Dendritic cell treated with granulocyte-macrophage colony-stimulating factor and Interleukin-4, amounts not matched to agents 40 ng/mL and 50 ng/mL, for 4 days (primary cell): ENCODE results near the gene MYO1D.

Source experiments
- H3K27ac Mint-ChIP-seq: one replicate; pipeline ENCODE4 v1.8.0; 2022; ENCODE audit warnings: mild to moderate bottlenecking, mixed read lengths
- H3K27me3 Mint-ChIP-seq: one replicate; pipeline ENCODE4 v1.8.0; 2022; ENCODE audit warnings: mild to moderate bottlenecking, mixed read lengths
- H3K36me3 Mint-ChIP-seq: one replicate; pipeline ENCODE4 v1.8.0; 2022; ENCODE audit warnings: low read depth, mixed read lengths
- H3K4me1 Mint-ChIP-seq: one replicate; pipeline ENCODE4 v1.8.0; 2022; ENCODE audit warnings: low read depth, mixed read lengths
- H3K4me3 Mint-ChIP-seq: one replicate; pipeline ENCODE4 v1.8.0; 2022; ENCODE audit warnings: mild to moderate bottlenecking, moderate library complexity, mixed read lengths
- H3K9me3 Mint-ChIP-seq: one replicate; pipeline ENCODE4 v1.8.0; 2022; ENCODE audit warnings: mixed read lengths
- intact Hi-C: fragments of 100-400 bp; cut with micrococcal nuclease; formaldehyde crosslinking; loops from one replicate; pipeline ENCODE4 v1.15.0; 2022

MYO1D gene

GRCh38 chr17:32810690-32811089 is 66.2 kb downstream of the MYO1D start:
- no peak overlapping the region for H3K4me3 Mint-ChIP-seq
- H3K27ac Mint-ChIP-seq, result no peak overlapping the region
- intact Hi-C loops, result no loop called here
- H3K9me3 Mint-ChIP-seq, result no peaks in the 10 kb centered on the region
- no peaks in the 10 kb centered on the region for H3K4me1 Mint-ChIP-seq
- H3K36me3 Mint-ChIP-seq, result no peaks in the 10 kb centered on the region
- H3K27me3 Mint-ChIP-seq, result no peaks in the 10 kb centered on the region

- Mint-ChIP-seq H3K9me3 (no peaks in the 10 kb centered on the region), H3K36me3 (no peaks in the 10 kb centered on the region), H3K27ac (no peak overlapping the region), H3K4me3 (no peak overlapping the region), H3K4me1 (no peaks in the 10 kb centered on the region), H3K27me3 (no peaks in the 10 kb centered on the region)
- intact Hi-C loops, result no loop called here
Measured at GRCh38 chr17:32807577-32807976, 69.3 kb downstream of the MYO1D start.

DNA sequence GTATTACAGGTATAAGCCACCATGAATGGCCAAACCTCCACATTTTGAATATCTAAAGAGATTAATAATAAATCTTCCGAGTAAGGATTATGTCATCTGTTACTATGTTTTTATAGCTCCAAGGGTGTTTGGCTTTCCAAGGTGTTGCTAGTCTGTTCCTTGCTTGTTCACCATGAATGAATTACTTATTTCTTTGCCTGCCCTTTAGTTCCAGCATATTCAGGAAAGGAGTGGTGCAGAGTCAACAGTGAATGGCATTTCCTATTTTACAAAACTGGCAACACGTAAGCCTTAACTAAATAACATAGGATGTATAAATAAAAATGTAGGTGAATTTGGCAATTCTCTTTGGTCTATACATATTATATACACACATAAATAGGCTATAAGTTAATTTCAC is 70.3 kb downstream of the MYO1D start:
- H3K27me3 Mint-ChIP-seq, result no peaks in the 10 kb centered on the region
- H3K4me3 Mint-ChIP-seq, result no peak overlapping the region
- intact Hi-C loops, result no loop called here
- no peaks in the 10 kb centered on the region for H3K9me3 Mint-ChIP-seq
- no peaks in the 10 kb centered on the region for H3K4me1 Mint-ChIP-seq
- H3K27ac Mint-ChIP-seq, result no peak overlapping the region
- H3K36me3 Mint-ChIP-seq, result no peaks in the 10 kb centered on the region

GRCh38 chr17:32805029-32805976 is 71.6 kb downstream of the MYO1D start:
- H3K27me3 Mint-ChIP-seq, result peaks cover under 1% of the 10 kb centered on the region
- intact Hi-C loops, result no loop called here
- H3K4me1 Mint-ChIP-seq, result no peaks in the 10 kb centered on the region
- H3K4me3 Mint-ChIP-seq, result no peak overlapping the region
- no peaks in the 10 kb centered on the region for H3K9me3 Mint-ChIP-seq
- no peak overlapping the region for H3K27ac Mint-ChIP-seq
- no peaks in the 10 kb centered on the region for H3K36me3 Mint-ChIP-seq

- Mint-ChIP-seq H3K4me3 (no peak overlapping the region), H3K9me3 (no peaks in the 10 kb centered on the region), H3K27ac (no peak overlapping the region), H3K36me3 (no peaks in the 10 kb centered on the region), H3K4me1 (no peaks in the 10 kb centered on the region), H3K27me3 (peaks cover 2% of the 10 kb centered on the region)
- intact Hi-C loops, result no loop called here
Measured at GRCh38 chr17:32803544-32803943, 73.4 kb downstream of the MYO1D start.

DNA sequence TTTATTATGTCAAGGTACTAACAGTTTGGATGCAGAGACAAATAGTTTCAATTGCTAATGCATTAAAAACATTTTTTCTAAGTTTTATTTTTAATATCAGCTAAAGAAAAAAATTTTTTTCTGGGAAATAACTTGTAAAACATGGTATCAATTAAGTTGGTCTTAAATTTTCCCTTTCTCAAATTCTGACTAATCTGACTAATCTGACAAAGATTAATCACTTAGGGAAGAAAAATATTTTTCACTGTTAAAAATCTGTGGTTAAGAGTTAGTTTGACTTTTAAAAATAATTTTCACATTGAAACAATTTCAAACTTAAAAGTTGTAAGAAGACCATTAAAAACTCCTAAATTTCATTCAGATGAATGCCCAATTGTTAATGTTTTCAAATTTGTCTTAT is 74.6 kb downstream of the MYO1D start:
- intact Hi-C loops, result no loop called here
- Mint-ChIP-seq H3K4me1 (no peaks in the 10 kb centered on the region), H3K27me3 (peaks cover 2% of the 10 kb centered on the region), H3K9me3 (no peaks in the 10 kb centered on the region), H3K4me3 (no peak overlapping the region), H3K36me3 (no peaks in the 10 kb centered on the region), H3K27ac (no peak overlapping the region)

- no peak overlapping the region for H3K27ac Mint-ChIP-seq
- intact Hi-C loops, result no loop called here
- peaks cover 2% of the 10 kb centered on the region for H3K27me3 Mint-ChIP-seq
- no peaks in the 10 kb centered on the region for H3K4me1 Mint-ChIP-seq
- H3K4me3 Mint-ChIP-seq, result no peak overlapping the region
- no peaks in the 10 kb centered on the region for H3K9me3 Mint-ChIP-seq
- no peaks in the 10 kb centered on the region for H3K36me3 Mint-ChIP-seq
Measured at GRCh38 chr17:32801641-32802040, 75.3 kb downstream of the MYO1D start.

GRCh38 chr17:32801193-32801592 is 75.7 kb downstream of the MYO1D start:
- Mint-ChIP-seq H3K9me3 (no peaks in the 10 kb centered on the region), H3K27ac (no peak overlapping the region), H3K27me3 (peaks cover 2% of the 10 kb centered on the region), H3K4me1 (no peaks in the 10 kb centered on the region), H3K4me3 (no peak overlapping the region), H3K36me3 (no peaks in the 10 kb centered on the region)
- intact Hi-C loops, result no loop called here

GRCh38 chr17:32798938-32799337 is 78.0 kb downstream of the MYO1D start:
- intact Hi-C loops, result no loop called here
- H3K4me1 Mint-ChIP-seq, result no peaks in the 10 kb centered on the region
- no peak overlapping the region for H3K4me3 Mint-ChIP-seq
- H3K9me3 Mint-ChIP-seq, result no peaks in the 10 kb centered on the region
- H3K27me3 Mint-ChIP-seq, result peaks cover 2% of the 10 kb centered on the region
- no peak overlapping the region for H3K27ac Mint-ChIP-seq
- no peaks in the 10 kb centered on the region for H3K36me3 Mint-ChIP-seq

DNA sequence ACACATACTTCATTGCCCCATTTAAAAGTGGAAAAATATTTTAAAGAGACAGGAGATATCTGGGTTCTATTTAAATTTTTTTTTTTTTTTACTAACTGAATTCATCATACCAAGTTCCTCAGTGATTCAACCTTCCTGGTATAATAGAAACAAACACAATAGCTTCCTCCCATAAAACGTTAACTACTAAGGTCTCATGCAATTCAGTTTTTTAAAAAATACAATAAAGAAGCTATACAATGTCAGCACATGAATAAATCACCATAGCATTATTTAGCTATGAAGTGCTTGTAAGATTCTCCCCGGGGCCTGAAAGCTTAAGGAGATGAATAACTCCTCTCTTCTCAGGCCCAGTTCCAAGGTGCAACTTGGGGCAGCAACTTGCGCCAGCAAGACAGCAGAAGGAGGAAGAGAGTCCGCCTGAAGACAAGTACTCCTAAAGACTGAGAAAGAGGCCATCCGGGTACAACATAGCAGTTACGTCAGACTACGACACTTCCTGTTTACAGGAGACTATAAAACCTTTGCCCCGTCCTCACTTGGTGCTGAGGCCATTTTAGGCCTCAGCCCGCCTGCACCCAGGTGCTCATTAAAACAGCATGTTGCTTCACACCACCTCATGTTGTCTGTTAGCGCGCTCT is 81.5 kb downstream of the MYO1D start:
- H3K9me3 Mint-ChIP-seq, result no peaks in the 10 kb centered on the region
- no peaks in the 10 kb centered on the region for H3K4me1 Mint-ChIP-seq
- H3K27ac Mint-ChIP-seq, result no peak overlapping the region
- intact Hi-C loops, result no loop called here
- H3K36me3 Mint-ChIP-seq, result no peaks in the 10 kb centered on the region
- no peak overlapping the region for H3K4me3 Mint-ChIP-seq
- H3K27me3 Mint-ChIP-seq, result peaks cover 2% of the 10 kb centered on the region

DNA sequence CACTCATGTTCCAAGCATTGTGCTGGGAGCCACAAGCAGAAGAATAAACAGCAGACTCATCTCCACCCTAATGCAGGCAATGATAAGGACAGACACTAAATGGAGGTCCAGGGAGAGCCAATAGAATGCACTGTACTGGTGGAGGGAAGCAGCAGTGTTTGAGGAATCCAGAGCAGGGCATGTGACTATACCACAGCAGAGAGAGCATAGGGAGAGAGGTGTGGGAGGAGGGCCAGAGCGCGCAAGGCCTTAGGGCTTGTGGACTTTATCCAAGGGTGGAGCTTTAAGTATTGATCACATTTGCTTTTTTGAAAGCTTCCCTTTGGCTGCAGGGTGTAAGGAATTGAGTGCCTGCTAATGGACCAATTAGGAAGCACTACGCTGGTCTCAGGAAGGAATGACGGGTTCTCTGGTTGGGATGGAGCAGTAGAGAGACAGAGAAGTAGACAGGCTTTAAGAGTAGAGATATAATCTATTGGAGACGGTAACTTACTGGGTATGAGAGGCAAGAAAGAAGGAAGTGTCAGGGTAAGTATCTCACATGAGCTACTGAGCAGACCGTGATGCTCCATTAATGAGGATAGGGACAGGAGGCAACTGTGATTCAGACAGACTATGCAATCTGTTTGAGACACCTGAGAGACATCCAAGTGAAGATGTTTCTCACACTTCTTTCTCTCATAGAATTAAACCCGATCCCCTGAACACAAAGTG is 82.2 kb downstream of the MYO1D start:
- no peaks in the 10 kb centered on the region for H3K36me3 Mint-ChIP-seq
- no peak overlapping the region for H3K27ac Mint-ChIP-seq
- no peaks in the 10 kb centered on the region for H3K9me3 Mint-ChIP-seq
- H3K4me1 Mint-ChIP-seq, result no peaks in the 10 kb centered on the region
- H3K27me3 Mint-ChIP-seq, result no peaks in the 10 kb centered on the region
- intact Hi-C loops, result no loop called here
- no peak overlapping the region for H3K4me3 Mint-ChIP-seq

DNA sequence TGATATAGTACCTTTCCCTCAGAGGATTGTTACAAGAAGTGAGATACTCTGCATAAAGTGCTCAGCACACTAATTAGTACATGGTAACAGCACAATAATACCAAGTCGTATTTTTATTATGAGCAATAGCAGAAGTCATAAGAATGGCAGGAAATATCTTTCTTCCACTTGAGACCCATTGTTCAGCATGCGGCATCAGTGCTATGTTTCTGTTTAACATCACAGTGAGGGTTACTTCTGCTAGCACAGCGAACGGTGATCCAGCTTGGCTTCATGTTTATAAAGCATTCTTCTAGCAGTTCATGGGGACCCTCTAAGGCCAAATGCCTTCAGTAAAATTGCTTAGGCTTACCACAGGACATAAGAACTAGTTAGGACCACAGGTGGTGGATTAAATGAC is 83.1 kb downstream of the MYO1D start:
- no peaks in the 10 kb centered on the region for H3K36me3 Mint-ChIP-seq
- no peaks in the 10 kb centered on the region for H3K27me3 Mint-ChIP-seq
- intact Hi-C loops, result no loop called here
- H3K4me1 Mint-ChIP-seq, result no peaks in the 10 kb centered on the region
- no peaks in the 10 kb centered on the region for H3K9me3 Mint-ChIP-seq
- H3K27ac Mint-ChIP-seq, result no peak overlapping the region
- no peak overlapping the region for H3K4me3 Mint-ChIP-seq

DNA sequence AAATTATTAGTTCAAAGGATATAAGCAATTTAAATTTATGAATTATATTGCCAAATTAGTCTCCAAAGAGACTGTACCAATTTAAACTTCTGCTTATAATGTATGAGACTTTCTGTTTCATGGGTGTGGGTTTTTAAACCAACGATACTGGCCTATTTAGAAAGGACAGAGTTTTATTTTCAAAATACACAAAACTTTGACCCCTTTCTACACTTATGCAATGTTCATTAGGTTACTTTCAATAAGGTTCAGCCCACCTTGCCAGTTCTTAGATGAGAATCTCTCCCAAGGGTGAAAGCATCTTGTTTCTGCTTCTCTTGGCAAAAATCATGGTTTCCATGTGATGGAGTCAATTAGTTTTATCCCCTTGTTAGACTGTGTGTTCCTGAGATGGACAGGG is 84.7 kb downstream of the MYO1D start:
- Mint-ChIP-seq H3K4me3 (no peak overlapping the region), H3K4me1 (no peaks in the 10 kb centered on the region), H3K27ac (no peak overlapping the region), H3K9me3 (no peaks in the 10 kb centered on the region), H3K27me3 (no peaks in the 10 kb centered on the region), H3K36me3 (no peaks in the 10 kb centered on the region)
- intact Hi-C loops, result no loop called here

DNA sequence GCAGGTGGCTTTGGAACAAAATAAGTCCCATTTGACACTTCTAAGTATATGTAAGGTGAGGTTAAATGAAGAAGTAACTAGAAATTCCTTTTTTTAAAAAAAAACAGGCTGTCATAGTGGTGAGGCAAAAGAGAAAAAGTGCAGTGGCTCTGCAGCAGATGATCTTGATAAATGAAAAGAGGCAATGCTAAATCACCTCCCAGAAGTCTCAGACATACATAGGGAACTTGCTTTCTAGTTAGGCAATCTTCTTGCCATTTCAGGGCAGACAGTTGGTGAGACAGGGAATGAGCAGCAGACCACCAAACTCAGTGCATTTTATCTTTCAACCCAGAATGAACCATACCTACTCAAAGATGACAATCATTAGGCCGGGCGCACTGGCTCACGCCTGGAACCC is 90.8 kb downstream of the MYO1D start:
- H3K4me1 Mint-ChIP-seq, result no peaks in the 10 kb centered on the region
- no peak overlapping the region for H3K27ac Mint-ChIP-seq
- H3K9me3 Mint-ChIP-seq, result no peaks in the 10 kb centered on the region
- intact Hi-C loops, result no loop called here
- peaks cover 10% of the 10 kb centered on the region for H3K27me3 Mint-ChIP-seq
- H3K4me3 Mint-ChIP-seq, result no peak overlapping the region
- H3K36me3 Mint-ChIP-seq, result no peaks in the 10 kb centered on the region
